ENCODE results near the gene MAB21L1.
A peak's percentile ranks its signal among the peaks of the same experiment; 100 is the strongest.

Gene MAB21L1

DNA sequence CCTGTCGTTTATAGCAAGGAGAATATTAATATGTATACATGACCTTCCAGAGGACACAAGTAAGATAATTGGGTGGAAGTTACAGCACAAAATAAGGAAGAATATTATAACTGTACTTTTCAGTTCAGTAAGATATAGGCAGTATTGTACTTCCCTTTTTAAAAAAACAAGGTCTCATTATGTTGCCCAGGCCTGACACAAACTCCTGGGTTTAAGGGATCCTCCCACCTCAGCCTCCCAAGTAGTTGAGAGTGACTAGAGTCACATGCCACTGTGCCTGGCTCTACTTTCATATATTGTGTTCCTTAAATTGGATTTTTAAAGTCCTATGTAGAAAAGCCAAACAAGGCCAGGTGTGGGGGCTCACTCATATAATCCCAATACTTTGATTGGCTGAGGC is 19.5 kb upstream of the MAB21L1 start:
- no peak overlapping the region for H3K4me3 ChIP-seq (ENCODE audit: low read length)
- no peak for TF ChIP-seq ZNF274 (IDR thresholded peaks at IDR 0.05; ENCODE audit: low read depth, low read length)

DNA sequence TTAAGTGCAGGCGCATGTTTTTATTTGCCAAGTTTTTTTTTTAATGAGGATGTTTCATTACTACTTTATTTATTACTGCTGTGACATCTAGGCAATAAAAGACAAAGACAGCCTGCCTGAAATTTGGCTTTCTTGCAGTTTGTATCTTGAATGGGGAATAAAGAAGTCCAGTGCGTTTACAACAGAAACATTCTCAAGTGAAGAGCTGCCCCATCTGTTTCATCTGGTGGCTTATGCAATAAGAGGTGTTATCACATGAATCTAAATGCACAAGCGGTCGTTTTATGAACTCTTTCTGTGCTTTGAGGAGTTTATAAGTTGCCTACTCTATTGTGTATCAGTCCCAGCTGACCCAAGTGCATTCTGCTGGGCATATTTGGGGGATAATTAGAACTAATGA is 12.6 kb upstream of the MAB21L1 start:
- no peak for TF ChIP-seq ZNF274 (IDR thresholded peaks at IDR 0.05; ENCODE audit: low read depth, low read length)
- H3K4me3 ChIP-seq (ENCODE audit: low read length): no peak overlapping the region

DNA sequence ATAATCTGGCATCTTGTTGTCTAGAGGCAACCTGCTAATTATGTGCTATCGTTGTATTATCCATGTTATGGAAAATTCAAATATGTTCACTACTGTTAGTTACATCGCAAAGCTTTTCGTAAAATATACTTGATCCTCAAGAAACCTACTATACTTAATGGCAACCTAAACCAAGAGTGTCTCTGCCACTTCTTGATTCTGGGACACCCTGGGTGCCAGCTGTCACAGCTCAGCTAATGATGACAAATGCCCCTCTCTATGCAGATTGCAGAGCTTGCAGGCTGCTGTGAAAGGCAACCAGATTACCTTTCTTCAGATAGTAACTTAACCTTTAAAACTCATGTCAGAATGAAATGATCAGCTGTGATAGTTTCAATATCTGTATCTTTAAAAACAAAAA is 8.9 kb upstream of the MAB21L1 start:
- H3K4me3 ChIP-seq (ENCODE audit: low read length): no peak overlapping the region
- no peak for TF ChIP-seq ZNF274 (IDR thresholded peaks at IDR 0.05; ENCODE audit: low read depth, low read length)

DNA sequence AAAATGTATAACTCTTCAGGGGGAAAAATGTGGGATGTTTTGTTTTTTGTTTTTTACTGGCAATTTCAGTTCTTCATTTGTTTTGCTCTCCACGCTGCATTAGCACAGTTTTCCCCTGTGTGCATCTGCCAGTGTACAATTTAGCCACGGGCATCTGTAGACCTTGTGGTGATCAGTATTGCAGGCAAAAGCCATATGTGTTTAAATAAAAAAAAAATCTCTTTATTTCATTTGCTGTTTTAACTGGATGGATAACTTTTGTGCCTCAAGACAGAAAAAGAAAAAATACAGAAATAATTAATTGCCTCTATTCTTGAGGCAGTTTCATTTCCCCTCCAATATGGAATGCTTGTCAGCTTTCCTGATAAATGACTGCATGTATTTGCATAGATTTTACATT is 7.9 kb upstream of the MAB21L1 start:
- H3K4me3 ChIP-seq (ENCODE audit: low read length): no peak overlapping the region
- no peak for TF ChIP-seq ZNF274 (IDR thresholded peaks at IDR 0.05; ENCODE audit: low read depth, low read length)

DNA sequence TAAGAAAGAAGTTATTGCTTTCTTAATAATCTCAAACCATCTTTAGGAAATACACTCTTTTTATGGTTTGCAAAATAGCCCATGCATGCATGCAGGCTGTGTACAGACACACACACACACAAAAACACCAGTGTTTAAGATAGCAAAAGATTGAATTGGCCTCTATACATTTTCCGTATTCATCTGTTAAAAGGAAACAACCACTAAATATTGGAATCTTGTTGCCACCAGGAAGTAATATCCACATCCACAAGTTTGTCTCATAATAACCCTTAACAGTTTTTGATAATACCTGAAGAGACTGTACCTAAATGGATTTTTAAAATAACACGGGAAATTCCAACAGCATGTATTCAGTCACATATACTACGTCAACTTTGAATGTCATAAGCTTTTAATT is 7.3 kb upstream of the MAB21L1 start:
- no peak overlapping the region for H3K4me3 ChIP-seq (ENCODE audit: low read length)
- TF ChIP-seq ZNF274 (IDR thresholded peaks at IDR 0.05; ENCODE audit: low read depth, low read length): no peak

DNA sequence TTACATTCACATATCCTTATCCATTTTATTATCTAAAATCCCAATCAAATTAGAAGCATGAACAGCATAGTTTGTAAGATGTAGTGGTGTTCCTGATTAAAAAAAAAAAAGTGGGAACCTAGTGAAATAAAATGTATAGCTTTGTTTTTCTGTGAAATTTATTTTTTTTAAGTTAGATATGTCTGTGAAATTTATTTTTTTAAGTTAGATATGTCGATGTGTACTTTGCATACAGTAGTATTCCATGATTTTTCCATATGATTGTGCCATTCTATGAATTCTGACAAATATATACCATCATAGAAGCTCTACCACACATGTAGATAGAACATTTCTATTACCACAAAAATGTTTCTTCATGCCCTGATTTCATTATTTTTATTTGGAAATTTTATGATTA is 6.0 kb upstream of the MAB21L1 start:
- no peak overlapping the region for H3K4me3 ChIP-seq (ENCODE audit: low read length)
- no peak for TF ChIP-seq ZNF274 (IDR thresholded peaks at IDR 0.05; ENCODE audit: low read depth, low read length)

DNA sequence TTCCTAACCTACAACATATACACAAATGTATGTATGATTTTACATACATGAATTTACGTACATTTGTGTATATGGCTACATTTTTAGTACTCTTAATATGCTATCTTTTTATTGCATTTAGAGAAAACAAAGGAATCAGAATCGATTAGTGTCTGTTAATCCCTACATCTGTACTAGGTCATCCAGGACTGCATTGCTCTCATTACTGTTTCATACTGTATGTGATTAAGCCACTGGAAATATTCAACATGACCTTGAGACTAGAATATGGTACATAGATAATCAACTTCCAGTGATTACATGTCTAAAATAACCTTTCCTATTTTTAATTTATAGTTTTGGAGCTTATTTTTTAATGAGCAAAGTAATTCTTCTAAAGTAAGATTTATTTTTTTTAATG is 5.3 kb upstream of the MAB21L1 start:
- no peak for TF ChIP-seq ZNF274 (IDR thresholded peaks at IDR 0.05; ENCODE audit: low read depth, low read length)
- H3K4me3 ChIP-seq (ENCODE audit: low read length): no peak overlapping the region

DNA sequence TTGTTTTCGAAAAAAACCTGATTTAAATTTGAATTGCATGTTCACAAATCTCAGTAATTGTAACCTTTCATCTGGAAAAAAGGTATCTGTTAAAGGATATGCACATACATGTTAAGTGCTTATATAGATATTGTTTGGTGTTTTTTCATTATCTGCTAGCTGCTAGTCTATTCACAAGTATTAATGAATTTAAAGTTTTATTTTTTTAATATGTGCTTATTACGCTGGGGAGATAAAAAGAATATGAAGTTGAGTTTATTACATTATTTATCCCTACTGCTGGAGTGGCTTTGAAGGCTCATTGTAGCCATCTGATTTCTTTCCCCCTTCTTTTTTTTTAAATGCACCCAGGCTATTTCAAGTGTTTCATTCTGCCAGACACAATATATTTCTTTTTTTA is 3.9 kb upstream of the MAB21L1 start:
- no peak overlapping the region for H3K4me3 ChIP-seq (ENCODE audit: low read length)
- no peak for TF ChIP-seq ZNF274 (IDR thresholded peaks at IDR 0.05; ENCODE audit: low read depth, low read length)

DNA sequence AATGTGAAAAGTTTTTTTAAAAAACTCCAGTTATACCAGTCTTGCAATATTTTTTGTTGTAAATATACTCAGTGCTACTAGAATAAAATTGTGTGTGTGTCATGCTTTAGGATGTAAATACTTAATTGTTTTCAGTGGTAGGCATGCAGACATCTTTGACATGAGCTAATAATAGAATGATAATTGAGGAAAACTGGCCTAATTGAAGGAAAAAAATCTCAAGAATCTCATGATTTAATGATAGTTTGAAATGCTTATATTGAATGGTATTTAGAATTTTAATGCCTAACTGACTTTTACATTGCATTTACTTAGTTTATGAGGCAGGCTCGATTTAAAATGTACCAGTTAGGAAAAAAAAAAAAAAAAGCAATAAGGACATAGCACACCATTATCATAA is 3.2 kb upstream of the MAB21L1 start:
- H3K4me3 ChIP-seq (ENCODE audit: low read length): no peak overlapping the region
- no peak for TF ChIP-seq ZNF274 (IDR thresholded peaks at IDR 0.05; ENCODE audit: low read depth, low read length)

DNA sequence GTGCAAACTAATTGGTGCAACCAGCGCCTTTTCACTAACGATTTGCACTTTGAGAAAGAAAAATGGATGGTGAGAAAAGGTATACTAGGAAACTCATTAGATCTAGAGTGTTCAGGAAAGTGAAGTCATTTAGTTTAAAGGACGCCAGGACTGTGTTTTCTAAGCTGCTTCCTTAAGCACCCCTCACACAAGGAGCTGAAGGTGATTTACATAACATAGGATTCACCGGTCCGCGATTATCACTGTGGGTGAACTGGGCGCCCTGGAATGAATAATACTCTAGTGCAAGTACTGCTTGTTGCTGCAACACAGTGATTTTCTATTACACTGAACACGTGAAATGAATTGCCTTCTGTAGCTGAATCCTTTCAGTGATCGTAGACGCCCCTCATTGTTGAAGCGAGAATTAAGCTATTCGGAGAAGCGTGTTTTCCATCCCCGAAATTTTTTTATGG is 2.6 kb upstream of the MAB21L1 start:
- TF ChIP-seq ZNF274 (IDR thresholded peaks at IDR 0.05; ENCODE audit: low read depth, low read length): no peak
- no peak overlapping the region for H3K4me3 ChIP-seq (ENCODE audit: low read length)

DNA sequence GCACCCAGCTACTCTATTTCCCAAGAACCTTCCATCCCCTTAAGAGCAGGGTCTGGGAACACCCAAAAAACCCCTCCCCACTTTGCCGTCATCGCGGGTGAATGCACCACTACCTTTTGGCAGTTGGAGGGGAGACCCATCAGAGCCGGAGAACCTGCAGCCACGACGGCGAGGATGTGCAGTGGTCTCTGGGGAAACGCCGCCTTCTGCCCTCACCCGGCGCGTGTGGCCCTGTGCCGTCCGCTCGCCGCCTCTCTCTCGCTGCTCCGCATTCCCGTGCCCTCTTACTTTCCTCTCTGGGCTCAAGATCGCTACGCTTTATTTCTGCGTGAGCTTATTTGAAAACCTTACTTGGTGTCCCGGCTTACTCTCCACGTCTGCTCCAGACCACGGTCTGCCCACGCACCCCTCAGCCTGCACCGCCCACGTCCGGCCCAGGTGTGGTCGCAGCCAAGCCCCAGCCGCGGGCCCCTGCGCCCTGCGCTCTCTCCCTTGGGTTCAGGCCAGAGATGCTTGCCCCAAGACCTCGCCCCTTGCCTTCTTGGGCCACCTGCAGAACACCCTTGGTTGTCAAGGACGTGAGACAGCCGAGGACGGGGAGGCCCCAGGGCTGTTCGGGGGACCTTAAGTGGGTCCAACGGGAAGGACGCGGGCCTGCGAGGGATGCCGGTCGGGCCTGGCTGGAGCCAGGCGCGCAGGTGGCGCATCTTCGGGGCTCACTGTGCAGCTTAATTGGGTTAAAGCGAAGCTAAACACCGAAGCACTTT is 2.0 kb upstream of the MAB21L1 start:
- H3K4me3 ChIP-seq (ENCODE audit: low read length): no peak overlapping the region
- no peak for TF ChIP-seq ZNF274 (IDR thresholded peaks at IDR 0.05; ENCODE audit: low read depth, low read length)

DNA sequence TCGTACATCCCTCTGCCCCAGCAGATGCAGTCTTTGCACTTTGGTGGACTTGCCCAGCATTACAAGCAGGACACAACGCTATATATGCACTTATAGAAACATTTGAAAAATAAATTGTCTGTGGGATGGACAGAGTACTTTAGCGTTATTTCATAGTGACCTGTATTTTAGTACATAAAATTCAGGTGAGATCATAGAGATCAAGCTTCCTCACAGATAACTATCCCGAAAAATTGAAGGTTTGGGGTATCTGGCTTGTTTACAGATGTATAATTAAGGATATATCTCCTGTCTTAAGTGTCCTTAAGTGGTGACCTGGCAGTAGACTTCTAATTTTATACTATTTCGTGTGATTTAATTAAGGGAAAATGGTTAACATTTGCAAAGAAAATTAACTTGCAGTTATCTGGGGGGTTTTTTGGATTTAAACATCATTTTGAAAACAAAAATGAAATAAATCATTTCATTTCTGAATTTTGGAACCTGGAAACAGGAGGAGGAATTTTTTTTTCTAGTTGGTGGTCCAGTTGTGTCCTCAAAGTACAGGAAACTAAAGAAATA is 977 bp upstream of the MAB21L1 start:
- no peak overlapping the region for H3K4me3 ChIP-seq (ENCODE audit: low read length)
- TF ChIP-seq ZNF274 (IDR thresholded peaks at IDR 0.05; ENCODE audit: low read depth, low read length): no peak

DNA sequence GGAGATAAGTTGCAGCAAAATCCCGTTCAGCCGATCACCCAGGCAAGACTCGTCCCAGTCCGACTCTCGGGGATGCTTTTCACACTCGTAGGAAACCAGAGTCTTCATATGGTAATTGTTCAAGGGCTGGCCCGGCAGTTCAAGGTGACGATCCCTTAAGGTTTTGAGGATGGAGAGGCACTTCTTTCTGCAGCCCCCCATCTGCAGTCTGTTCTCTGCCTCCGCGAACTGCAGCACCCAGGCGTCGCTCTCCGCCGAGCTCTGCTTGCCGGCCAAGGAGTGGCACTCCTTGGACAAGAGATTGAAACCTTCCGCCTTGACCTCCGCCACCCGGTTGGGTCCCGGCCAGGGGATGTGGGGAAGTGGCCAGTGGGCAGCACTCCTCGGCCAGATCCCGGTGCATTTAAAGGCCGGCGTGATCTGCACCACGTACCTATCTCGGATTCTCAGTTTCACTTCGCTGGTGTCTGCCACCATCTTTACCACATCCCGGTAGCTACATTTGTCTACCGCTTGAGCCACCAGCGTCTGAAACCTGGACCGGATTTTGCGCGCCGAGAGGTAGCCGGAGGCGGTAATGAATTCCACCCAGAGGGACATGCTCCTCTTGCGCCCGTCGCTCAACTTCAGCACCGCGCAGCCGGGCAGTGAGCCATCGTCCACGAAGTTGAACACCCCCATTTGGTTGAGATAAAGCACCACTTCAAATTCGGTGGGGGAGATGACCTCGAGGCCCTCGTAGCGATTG is 1.1 kb downstream of the MAB21L1 start:
- peak overlapping the region; percentile 38 for H3K4me3 ChIP-seq (ENCODE audit: low read length)
- TF ChIP-seq ZNF274 (IDR thresholded peaks at IDR 0.05; ENCODE audit: low read depth, low read length): no peak

DNA sequence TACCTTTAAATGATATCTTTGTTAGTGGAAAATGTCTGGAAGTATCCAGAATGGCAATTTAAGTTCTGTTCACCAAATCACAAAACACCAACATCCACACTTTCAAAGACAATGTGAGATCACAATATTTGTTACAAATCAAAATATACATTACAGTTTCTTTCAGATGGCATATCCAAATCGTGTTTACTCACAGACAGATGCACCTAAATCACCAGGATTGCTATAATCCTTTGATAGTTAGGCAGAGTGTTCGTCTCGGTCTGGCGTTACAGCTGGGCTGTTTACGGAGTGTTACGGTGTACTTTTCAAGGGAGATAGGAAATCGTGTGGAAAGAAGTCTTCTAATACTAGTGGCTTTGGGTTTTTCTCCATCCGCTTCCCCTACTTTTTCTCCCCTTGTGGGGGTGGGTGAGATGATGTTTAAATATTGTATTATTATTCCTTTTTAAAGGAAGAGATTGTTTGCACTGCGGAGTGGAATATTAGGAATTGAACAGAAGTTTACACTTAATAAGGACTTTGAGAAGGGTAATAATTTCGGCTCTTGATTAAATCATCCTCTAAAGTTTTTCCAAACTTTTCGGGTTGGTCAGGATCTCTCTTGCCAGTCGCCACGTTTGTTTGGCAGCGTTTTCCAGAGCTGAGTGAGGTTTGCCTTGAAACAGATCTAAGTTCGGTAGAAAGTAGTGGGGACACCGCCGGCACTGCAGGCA is 1.8 kb downstream of the MAB21L1 start:
- no peak for TF ChIP-seq ZNF274 (IDR thresholded peaks at IDR 0.05; ENCODE audit: low read depth, low read length)
- peak overlapping the region; percentile 38 for H3K4me3 ChIP-seq (ENCODE audit: low read length)

Measured in GM08714 (cell line).